AG09319 (cell line): Measurements from ENCODE around the gene CHST10.
"Not testable (repeated sequence)": the region's sequence is repeated elsewhere in the genome, so short reads cannot be mapped to it uniquely, and the experiment has no call there.

ENCODE experiments used
- DNase-seq: peaks from one replicate; pipeline ENCODE4 v3.0.0-alpha.2; 2010; ENCODE audit warnings: low read depth; ENCODE audit errors: extremely low read depth
- CTCF ChIP-seq: IDR thresholded peaks from 2 replicates; pipeline ENCODE4 v1.5.1; 2011; ENCODE audit warnings: low read depth, mild to moderate bottlenecking, inconsistent platforms, low read length, moderate library complexity

Gene CHST10

GRCh38 chr2:100352521-100352920, 64.9 kb downstream of the CHST10 start:
- no peak for DNase-seq
- no peak for TF ChIP-seq CTCF

- DNase-seq: no peak
- TF ChIP-seq CTCF: no peak
These were observed 66.7 kb downstream of the CHST10 start for GRCh38 chr2:100350661-100351185.

DNA sequence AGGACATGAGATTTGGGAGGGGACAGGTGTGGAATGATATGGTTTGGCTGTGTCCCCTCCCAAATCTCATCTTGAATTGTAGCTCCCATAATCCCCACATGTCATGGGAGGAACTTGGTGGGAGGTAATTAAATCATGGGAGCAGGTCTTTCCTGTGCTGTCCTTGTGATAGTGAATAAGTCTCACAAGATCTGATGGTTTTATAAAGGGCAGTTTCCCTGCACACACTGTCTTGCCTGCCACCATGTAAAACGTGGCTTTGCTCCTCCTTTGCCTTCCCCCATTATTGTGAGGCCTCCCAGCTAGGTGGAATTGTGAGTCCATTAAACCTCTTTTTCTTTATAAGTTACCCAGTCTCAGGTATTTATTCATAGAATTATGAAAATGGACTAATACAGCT, 72.3 kb downstream of the CHST10 start:
- DNase-seq: not testable (repeated sequence)

GRCh38 chr2:100344433-100344832, 73.0 kb downstream of the CHST10 start:
- no peak for DNase-seq
- TF ChIP-seq CTCF: no peak

GRCh38 chr2:100342466-100342865, 75.0 kb downstream of the CHST10 start:
- DNase-seq: not testable (repeated sequence)
